Cerebellar nuclear complex (tissue), 1 donor: ENCODE results near the gene P2RX1.

Source experiments
- DNase-seq, 2 experiments: peaks; one replicate each; lab custom pipeline; 2025; lab: John Stamatoyannopoulos, UW

Gene P2RX1

GRCh38 chr17:3905017-3905520, 11.2 kb downstream of the P2RX1 start:
- DNase-seq: no peak

GRCh38 chr17:3904501-3904900, 11.8 kb downstream of the P2RX1 start:
- DNase-seq: no peak

- no peak for DNase-seq
Observed at GRCh38 chr17:3903881-3904290, 12.4 kb downstream of the P2RX1 start.

- no peak for DNase-seq
Observed at GRCh38 chr17:3903051-3903825, 13.0 kb downstream of the P2RX1 start.

- DNase-seq: no peak
Observed at GRCh38 chr17:3900646-3901045, 15.6 kb downstream of the P2RX1 start.

GRCh38 chr17:3897731-3898130, 18.5 kb downstream of the P2RX1 start:
- DNase-seq: no peak

GRCh38 chr17:3896968-3897235, 19.4 kb downstream of the P2RX1 start:
- no peak for DNase-seq

GRCh38 chr17:3896108-3896967, 19.9 kb downstream of the P2RX1 start:
- no peak for DNase-seq

- DNase-seq: no peak
Observed at GRCh38 chr17:3895354-3895753, 20.9 kb downstream of the P2RX1 start.

- no peak for DNase-seq
Observed at GRCh38 chr17:3894911-3895343, 21.3 kb downstream of the P2RX1 start.

GRCh38 chr17:3894188-3894587, 22.1 kb downstream of the P2RX1 start:
- no peak for DNase-seq

GRCh38 chr17:3893720-3894116, 22.5 kb downstream of the P2RX1 start:
- DNase-seq: no peak

- DNase-seq: peak in 1 of 2 experiments; percentile 54
Observed at GRCh38 chr17:3893003-3893719, 23.1 kb downstream of the P2RX1 start, which contains the start of gene CAMKK1. Gene CAMKK1 (minus strand): TSS chr17:3893053. CDS start chr17:3885687, 7,366 bp downstream.

GRCh38 chr17:3892095-3892998, 23.9 kb downstream of the P2RX1 start:
- DNase-seq: peak in 1 of 2 experiments; percentile 71

- DNase-seq: no peak
Observed at GRCh38 chr17:3891626-3892094, 24.6 kb downstream of the P2RX1 start.

GRCh38 chr17:3890878-3891219, 25.4 kb downstream of the P2RX1 start:
- DNase-seq: no peak

GRCh38 chr17:3890082-3890877, 26.0 kb downstream of the P2RX1 start:
- no peak for DNase-seq

- no peak for DNase-seq
Observed at GRCh38 chr17:3889325-3890012, 26.8 kb downstream of the P2RX1 start.

GRCh38 chr17:3888343-3889171, 27.7 kb downstream of the P2RX1 start:
- peak; percentile 47 to 49 for DNase-seq
